22Rv1 (cell line): ENCODE measurements around the gene FAM168A.

ENCODE experiments used
- H3K27ac ChIP-seq: fragments of 450-650 bp; 2 replicates; pipeline ENCODE4 v1.5.1; 2017
- ZFX ChIP-seq: fragments of 450-650 bp; IDR thresholded peaks from 2 replicates; pipeline ENCODE4 v1.6.1; 2017; ENCODE audit warnings: antibody characterized with exemption, borderline replicate concordance
- TF ChIP-seq, protein P1 (sequence below): fragments of 450-650 bp; IDR thresholded peaks from 2 replicates; pipeline ENCODE4 v1.5.1; 2017; ENCODE audit warnings: mild to moderate bottlenecking

The FAM168A gene

DNA sequence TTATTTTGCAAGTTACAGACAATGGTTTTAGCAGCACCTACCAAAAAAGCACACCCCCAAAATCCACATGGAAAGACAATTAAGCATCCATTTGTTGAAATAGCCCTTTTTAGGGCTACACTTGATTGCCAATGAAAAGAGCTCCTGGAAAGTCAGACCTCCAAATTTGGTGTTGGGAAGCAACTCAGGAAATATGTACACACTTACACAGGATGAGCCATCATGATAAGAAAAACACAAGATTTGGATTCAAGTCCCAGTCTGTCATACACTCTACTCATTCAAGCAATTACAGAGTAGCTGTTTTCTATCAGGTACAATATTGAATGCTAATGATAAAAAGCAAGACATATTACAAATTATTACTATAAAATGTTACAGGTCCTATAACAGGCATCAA is 31.5 kb downstream of the FAM168A start:
- no peak overlapping the region for H3K27ac ChIP-seq

DNA sequence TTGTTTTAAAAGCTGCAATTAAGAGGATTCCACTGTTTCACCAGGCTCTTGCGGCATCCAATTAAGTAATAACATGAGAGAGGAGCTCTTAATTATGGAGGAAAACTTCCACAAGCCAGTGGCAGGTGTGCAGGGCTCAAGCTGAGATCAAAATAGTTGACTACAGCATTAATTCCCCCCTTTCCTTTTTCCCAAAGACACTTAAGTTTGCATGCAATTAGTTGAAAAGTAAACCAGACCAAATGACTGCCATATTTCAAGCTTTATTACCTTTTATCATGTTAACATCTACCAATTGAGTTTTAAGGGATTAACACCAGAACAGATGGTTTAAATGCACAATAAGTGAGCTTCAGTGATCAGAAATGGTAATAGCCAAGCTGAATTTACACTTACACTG is 32.1 kb downstream of the FAM168A start:
- no peak overlapping the region for H3K27ac ChIP-seq
- TF ChIP-seq, protein P1, sequence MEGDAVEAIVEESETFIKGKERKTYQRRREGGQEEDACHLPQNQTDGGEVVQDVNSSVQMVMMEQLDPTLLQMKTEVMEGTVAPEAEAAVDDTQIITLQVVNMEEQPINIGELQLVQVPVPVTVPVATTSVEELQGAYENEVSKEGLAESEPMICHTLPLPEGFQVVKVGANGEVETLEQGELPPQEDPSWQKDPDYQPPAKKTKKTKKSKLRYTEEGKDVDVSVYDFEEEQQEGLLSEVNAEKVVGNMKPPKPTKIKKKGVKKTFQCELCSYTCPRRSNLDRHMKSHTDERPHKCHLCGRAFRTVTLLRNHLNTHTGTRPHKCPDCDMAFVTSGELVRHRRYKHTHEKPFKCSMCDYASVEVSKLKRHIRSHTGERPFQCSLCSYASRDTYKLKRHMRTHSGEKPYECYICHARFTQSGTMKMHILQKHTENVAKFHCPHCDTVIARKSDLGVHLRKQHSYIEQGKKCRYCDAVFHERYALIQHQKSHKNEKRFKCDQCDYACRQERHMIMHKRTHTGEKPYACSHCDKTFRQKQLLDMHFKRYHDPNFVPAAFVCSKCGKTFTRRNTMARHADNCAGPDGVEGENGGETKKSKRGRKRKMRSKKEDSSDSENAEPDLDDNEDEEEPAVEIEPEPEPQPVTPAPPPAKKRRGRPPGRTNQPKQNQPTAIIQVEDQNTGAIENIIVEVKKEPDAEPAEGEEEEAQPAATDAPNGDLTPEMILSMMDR = no peak
- no peak for TF ChIP-seq ZFX

More for the DNA sequence above, 31.5 kb downstream of the FAM168A start:
- TF ChIP-seq, protein P1 = no peak
- TF ChIP-seq ZFX = no peak

DNA sequence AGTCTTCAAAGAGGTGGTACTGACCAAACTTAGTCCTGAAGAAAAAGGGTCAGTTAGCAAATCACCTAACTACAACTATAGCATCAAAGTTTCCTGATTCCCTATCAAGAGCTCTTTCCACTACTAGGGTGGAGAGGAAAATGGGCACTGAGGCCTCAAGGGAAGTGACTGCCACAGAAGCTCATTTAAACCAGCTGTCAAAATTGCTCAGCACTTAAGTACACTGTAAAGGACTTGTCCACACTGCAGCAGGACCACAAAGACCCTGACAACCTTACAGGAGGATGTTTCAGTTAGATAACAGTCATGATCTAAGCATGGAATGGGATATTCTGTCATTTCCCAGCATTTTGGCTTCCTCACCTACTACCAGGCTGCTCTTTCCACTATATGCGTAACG is 33.0 kb downstream of the FAM168A start:
- no peak overlapping the region for H3K27ac ChIP-seq

DNA sequence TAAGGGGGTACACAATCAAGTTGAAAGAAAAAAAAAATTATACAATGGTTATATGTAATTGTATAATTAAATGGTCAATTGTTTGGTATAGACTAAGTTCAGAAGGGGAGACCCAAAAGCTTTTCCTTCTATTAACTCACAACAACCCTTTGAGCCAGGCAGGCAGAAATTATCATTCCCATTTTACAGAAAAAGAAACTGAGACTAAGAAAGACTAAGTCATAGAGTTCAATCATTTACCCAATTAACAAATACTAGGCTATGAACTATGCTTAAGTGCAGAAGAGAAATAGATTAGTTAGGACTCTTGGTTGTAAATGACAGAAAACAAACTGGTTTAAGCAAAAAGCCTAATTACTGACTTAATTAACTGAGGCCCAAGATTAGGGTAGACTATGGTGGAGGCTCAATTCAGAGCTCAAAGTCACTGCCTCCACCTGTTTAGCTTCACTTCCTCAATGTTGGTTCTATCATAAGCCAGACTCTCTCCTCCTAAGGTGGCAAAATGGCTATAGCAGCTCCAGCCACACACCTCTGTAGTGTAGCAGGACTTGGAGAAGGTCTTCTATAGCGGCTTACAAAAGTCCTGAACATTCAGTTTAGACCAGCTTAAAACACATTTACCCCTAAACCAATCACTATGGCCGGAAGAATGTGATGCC is 34.2 kb downstream of the FAM168A start:
- H3K27ac ChIP-seq = no peak overlapping the region
- TF ChIP-seq, protein P1 = no peak
- no peak for TF ChIP-seq ZFX

More for the DNA sequence above, 33.0 kb downstream of the FAM168A start:
- TF ChIP-seq ZFX = no peak
- TF ChIP-seq, protein P1 = no peak

DNA sequence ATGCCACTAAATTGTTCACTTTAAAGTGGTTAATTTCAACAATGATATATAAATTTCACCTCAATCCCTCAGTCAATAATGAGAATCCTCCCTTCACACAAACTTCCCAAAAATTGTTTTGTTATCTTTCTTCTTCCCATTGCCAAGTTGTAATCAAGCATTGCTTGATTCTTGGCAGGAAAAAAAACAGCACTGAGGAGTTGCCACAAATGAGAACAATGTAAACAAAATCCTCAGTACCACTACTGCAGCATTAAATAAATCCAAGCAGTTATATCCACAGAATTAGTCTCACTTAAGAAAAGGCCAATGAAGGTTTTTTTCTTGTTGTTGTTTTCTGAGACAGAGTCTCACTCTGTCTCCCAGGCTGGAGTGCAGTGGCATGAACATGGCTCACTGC is 38.2 kb downstream of the FAM168A start:
- TF ChIP-seq, protein P1 = no peak
- TF ChIP-seq ZFX = no peak
- no peak overlapping the region for H3K27ac ChIP-seq

DNA sequence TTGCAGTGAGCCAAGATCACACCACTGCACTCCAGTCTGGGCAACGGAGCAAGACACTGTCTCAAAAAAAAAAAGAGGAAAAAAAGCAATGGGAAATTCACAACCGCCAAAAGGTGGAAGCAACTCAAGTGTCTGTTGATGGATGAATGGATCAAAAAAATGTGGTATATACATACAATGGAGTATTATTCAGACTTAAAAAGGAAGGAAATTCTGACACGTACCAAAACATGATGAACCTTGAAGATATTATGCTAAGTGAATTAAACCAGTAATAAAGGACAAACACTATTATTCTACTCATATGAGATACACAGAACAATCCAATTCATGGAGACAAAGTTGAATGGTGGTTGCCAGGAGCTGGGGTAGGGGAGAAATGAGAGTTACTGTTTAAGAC is 40.9 kb downstream of the FAM168A start:
- TF ChIP-seq, protein P1 = no peak
- no peak for TF ChIP-seq ZFX
- no peak overlapping the region for H3K27ac ChIP-seq

DNA sequence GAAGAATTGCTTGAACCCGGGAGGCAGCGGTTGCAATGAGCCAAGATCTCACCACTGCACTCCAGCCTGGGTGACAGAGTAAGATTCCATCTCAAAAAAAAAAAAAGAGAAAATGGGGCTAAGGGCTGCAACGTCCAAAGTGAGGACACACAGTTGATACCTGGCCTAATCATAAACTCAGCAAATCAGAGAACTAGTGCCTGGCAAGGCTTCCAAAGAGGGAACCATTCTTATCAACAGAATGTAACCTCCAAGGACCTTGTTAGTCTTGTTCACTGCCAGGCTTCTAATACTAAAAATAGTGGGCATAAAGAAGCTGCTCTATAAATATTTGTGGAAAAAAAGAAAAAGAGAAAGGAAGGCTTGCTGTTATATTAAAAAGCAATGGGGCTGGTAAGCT is 42.3 kb downstream of the FAM168A start:
- H3K27ac ChIP-seq = no peak overlapping the region
- TF ChIP-seq, protein P1 = no peak
- TF ChIP-seq ZFX = no peak
